NCI-H2081 treated with DMSO at 0.1 percent for 48 hours (cell line): ENCODE measurements around the gene ANO7.

Experiments
- DNase-seq: peaks from one replicate; lab custom pipeline; 2025; lab: John Stamatoyannopoulos, UW

The ANO7 gene

DNA sequence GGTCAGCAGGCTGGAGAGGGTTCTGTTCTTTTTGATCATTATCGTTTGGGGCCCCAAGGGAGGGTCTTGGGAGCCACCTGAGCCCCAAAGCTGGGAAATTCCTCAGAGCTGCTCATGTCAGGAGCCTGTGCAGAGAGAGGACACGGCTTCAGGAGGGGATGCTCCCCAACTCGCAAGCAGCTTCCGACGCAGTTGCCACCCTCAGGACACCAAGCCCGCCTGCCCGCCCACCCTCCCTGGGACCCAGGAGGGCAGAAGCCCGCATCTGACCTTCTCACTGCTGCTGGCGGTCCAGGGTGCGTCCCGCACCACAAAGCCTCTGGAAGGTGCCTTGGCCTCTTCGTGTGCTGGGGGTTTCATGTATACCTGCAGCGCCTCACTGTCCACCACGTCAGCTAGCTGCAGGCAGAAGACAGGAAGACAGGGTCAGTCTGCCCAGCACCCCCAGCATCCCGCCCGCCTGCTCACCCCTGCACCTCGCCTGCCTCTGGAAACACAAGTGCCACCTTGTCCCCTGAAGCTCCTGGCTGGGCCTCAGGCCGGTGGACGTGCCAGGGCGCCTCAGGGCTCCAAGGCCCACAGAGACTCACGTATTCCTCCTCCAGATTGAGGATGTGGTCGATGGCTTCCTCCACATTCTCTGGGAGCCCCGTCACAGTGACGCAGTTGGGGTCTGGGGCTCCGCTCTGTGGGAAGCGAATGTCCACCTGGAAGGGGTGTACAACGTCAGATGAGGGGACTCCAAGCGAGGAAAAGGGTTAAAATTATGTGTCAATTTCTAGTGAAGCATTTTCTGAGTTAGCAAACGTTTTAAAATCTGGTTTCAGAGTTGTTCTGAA is 41.3 kb downstream of the ANO7 start:
- DNase-seq = no peak

DNA sequence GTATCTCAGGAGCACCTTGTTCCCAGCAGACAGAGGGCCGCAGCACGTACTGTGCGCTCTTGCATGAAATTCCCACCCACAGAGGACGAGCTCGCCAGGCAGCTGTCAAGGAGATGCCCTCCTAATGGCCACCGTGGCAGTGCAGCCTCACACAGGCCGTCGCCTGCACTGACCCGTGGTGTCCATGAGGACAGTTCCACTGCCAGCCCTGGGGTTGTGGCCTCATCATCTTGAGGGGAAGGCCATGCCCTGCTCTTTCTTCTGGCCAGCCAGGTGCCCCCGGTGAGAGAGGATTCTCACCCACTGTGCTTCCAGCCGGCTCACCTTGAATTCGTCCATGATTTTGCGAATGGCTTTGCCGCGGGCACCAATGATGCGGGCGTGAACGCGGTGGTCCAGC is 42.0 kb downstream of the ANO7 start:
- DNase-seq = no peak

DNA sequence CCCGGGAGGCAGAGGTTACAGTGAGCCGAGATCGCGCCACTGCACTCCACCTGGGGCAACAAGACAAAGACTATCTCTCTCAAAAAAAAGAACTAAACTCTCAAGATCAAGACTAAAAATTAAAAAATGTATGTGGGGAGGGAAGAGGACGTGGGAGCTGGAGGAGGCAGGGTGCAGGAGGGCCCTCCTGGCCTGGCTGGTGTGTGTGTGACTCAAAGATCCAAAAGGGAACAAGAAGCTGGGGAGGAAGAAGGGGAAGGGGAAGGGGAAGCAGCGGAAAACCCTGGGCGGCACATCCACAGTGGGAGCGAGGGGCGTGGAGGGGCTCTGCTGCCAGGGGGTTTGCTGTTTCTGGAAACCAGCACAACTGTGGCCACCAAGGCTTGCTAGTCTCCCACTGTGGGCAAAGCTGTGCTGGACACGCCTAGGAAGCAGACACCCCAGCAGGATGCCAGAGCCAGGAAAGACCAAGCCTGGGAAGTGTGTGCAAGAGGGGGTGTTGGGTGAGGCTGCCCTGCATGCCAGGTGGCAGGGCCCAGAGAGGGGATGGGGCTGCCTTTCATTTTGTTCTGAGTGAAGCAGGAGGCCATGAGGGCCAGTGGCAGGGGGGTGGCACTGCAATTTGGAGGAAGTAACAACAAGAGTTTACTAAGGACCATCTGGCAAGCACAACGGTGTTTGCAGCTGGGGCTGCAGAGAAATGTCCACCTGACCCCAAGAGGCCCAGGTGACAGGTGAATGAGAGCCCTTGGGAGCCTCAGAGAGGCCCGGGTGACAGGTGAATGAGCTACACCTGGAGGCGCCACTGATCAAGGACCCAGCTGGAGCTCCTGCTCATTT is 44.5 kb downstream of the ANO7 start:
- DNase-seq = no peak

DNA sequence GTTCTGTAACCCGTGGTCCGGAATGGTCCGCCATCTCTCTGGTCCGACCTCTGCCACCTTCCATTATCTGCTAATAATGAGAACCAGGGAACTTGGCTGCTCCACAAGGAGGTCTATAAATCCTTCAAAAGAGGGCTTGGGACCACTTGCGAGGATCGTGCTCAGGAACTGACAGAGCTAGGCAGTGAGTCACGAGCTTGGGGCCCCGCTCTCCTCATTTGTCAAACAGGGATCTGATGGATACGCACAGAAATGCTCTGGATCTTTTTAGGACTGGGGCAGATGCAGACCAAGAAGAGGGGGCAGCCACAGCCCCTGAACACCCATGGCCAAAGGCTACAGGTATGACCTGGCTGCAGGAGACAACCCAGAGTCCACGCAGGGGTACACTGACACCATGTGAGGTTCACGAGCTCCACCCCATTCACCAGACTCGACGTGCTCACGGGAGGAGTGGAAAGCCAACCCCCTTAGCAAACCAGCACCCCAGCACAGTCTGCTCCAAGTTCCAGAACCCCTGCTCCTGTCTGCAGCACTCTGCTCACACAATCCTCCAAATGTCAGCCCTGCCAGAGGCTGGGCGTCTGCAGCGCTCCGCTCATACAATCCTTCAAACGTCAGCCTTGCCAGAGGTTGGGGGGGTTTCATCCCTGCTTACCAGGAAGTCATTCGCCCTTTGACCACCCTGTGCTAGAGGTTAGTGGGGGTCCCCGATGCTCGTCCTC is 45.8 kb downstream of the ANO7 start:
- DNase-seq = no peak

DNA sequence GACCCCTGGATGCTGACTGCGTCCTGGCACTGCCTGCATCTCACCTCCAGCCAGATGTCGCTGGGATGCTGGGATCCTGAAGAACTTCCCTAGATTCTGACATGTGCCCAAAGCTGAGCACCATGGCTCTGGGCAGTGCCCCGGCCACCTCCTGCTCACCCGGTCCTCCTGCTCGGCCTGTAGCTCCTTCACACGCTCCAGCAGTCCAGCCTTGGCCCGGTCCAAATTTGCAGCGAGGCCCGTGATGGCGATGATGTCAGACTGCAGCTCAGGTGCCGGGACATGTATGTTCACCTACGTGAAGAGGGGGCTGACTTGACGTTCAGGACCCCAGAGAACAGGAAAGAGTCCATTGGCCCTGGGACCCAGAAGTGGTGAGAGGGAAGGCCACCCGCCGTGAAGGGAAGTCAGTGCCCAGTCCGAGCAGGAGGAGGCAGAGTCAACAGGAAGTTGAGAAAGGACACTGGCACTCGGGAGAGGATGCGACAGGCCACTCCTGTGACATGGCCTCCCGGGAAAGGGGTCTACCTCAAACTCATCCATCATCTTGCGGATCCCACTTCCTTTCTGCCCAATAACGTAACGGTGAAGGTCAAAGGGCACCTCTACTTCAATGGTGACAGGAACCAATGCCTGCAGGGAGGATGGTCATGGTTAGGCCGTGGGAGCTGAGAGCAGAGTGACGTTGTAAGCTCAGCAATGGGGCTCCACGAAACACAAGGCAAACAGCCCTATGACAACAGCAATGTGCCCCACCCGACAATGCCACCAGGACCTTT is 46.7 kb downstream of the ANO7 start:
- no peak for DNase-seq

DNA sequence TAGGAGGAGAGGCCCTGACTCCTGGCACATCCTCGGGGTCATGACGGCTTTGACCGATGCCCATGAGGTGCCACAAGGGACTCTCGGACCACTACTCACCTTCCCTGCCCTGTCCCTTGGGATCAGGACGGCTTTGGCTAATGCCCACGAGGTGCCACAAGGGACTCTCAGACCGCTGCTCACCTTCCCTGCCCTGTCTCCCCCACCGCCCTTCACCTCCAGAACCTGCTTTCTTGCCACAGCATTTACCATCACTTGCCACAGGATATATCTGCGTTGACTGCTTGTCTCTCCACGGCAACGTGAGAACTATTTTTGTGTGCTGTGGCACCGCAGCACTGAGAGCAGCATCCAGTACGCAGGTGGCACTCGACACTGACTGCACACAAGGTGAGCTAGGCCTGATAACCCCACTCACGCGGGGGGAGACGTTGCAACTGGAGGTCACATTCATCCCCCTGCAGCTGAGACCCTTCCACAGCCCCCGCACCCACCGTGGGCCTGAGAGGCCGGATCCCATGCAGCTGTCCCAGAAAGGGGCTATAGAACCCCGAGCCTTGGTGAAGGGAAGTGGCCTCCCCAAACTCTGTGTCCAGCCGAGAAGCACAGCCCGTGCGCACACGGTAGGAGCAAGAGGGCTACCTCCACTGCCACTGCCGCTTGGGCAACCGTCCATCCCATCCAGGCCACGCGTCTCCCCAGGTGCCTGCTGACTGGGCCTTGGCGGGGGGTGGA is 47.5 kb downstream of the ANO7 start:
- no peak for DNase-seq

DNA sequence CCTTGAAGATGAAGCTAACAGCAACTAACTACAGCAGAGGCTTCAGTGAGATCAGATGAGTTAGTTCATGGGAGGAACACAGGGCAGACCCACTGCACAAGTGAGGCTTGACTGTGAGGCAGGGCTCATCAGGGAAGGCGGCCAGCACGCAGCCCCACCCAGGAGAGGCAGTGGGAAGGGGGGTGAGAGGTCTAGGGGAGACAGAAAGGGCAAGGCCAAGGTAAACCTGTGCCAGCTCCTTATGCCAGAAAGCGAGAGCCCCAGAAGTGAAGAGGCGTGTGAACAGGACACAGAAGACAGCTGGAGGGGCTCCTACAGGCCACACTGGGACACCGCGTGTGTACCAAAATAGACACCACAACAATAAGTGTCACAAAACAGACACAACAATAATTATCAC is 48.6 kb downstream of the ANO7 start:
- no peak for DNase-seq

DNA sequence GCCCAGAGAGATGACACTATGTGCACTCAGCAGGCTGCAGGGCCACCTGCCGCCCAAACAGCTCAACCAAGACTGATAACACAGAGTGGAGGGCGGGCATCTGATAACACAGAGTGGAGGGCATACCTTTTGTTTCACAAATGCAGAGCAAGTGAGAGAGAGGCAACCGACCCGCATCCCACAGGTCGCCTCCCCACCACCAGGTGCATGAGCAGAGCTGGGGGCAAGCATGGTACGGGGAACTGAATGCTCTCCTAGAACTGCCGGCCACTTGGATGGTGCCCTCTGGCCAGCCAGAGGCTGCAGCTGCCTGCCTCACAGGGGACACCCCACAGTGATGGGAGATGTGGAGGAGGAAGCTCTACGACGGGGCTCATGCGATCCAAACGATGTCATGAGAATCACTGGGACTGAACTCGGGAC is 49.5 kb downstream of the ANO7 start:
- no peak for DNase-seq

DNA sequence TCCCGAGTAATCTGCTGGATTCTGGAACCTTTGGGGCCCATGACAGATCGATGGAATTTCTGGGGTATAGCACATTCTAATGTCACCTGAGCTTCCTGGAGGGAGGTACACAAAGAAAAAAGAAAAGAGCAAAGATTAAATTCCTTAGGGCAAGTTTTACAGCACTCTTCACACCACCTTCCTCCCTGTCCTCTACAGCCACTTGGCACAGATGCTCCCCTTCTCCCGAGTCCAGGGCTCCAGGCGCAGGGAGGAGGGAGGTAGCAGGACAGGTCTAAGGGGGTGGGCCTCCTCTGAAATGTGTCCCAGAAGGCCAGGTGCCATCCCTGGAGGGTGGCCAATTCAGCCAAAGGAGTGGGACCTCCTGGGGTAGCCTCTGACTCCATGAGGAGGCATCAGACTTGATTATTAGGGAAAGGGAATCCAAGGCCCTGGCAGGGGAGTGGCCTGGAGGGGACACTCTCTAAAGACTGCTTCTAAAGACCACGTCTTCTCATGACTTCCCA is 50.3 kb downstream of the ANO7 start:
- DNase-seq = no peak

DNA sequence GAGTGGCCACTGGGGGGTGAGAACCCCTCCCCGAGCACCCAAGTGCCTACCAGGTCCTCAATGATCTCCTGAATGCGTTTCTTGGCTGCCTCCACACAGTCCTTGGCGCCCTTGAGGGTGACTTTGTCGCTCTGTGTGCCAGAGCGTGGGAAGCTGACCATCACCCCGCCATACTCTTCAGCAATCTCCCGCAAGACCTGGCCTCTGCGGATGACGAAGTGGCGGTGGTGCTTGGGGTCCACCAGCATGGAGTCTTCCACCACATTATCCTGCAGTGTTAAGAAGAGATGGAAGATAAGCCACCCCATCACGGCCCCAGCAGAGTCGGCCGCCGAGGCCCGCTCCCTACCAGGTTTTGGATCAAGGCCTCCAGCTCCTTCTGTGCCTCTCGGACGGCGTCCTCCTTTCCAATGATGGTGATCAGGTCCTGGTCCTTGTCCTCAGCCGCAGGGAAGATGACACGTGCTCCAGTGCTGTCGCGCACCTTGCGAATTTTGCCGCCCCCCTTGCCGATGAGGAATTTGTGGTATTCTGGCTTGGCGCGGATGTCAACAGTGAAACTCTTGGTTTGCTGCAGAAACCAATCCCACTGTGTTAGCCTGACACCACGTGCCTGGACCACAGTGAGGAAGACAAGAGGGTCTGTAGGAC is 51.2 kb downstream of the ANO7 start:
- DNase-seq = no peak

DNA sequence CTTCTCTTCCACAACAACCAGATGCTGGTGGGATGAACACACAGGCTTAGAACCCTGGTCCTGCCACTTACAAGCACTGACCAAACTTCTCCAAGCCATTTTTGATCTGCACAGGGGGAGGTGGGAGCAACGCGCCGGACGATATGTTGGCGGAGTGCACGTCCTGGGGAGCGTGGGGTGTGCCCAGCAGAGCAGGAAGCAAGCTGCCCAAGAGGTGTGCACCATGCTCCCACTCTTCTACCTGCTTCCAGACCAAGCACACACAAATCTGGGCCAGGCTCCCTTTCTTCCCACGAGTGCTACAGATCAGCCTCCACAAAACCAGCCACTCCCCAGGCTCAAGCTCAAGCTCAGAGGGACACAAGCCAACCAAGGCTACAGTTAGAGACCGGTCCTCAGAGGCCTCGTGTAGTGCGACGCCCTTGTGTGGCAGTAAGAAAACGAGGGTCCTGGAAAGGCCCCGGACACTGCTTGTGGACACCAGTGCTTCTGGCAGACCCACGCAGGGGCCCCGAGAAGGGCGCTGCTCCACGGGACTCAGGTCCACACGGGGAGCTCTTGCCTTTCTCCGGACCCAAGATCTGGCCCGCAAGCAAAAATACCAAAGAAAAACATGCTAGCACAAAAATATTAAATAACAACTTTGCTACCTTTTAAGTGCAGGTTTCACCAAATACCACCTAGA is 52.0 kb downstream of the ANO7 start:
- DNase-seq = no peak

DNA sequence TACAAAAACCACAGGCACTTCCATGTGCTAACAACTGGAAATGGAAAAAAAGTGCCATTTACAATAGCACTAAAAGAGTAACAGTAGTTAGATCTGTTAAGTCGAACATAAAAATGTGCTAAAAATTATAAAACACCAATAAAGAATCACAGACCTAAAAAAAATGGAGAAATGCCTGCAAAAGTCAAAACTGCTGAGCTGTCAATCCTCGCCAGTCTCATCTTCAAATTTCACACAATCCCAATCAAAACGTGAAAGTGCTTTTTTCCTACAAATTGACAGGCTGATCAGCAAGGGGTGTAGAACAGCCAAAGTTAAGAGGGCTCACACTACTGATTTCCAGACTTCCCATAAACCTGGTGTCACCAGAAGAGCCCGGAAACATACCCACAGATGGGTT is 53.2 kb downstream of the ANO7 start:
- DNase-seq = no peak

DNA sequence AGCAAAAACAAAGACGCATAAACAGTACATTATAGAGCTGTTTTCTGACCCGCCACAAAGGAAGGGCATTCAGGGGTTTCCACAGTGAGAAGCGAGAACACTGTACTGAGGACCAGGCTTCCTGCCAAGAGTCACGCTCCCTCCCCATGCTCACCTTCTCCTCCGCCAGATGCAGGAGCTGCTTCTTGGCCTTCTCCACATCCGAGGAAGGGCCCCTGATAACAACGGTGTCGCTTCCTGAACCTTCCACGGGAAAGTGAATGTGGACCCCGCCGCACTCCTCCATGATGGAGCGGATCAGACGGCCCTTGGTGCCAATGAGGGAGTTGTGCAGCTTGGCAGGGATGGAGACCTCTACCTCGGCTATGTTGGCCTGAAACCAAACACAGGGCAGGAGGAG is 53.8 kb downstream of the ANO7 start:
- DNase-seq = no peak

DNA sequence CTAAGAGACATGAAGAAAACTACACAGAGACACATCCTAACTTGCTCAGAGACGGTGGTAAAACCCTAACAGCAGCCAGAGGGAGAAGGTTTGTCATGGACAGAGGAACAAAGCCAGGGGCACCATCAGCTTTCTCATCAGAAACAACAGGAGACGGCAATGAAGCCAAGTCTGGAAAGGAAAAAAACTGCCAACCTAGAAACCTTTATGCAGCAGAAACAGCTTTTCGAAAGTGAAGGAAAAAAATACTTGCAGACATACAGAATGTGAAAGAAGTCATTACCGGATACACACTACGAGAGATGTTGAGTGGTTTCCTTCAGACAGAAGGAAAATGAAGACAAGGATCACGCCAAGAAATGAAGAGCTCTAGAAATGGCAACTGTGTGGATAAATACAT is 55.9 kb downstream of the ANO7 start:
- no peak for DNase-seq

DNA sequence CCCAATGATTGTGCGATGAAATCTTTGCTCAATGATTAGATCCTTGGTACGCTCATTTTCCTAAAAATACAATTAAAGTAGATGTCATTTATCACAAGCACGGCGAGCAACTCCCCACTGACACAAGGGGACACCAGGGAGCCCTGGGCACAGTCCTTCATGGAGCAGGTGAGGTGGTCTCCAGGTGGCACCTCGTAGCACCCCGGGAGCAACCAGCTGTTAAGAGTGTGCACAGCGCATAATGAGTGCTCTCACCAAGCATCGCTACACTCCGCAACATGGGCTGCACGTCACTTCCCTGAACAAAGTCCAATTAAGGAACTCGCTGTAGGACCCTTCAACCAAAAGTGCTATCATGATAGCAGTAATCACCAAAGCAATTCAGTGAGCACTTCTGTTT is 59.8 kb downstream of the ANO7 start:
- DNase-seq = no peak

DNA sequence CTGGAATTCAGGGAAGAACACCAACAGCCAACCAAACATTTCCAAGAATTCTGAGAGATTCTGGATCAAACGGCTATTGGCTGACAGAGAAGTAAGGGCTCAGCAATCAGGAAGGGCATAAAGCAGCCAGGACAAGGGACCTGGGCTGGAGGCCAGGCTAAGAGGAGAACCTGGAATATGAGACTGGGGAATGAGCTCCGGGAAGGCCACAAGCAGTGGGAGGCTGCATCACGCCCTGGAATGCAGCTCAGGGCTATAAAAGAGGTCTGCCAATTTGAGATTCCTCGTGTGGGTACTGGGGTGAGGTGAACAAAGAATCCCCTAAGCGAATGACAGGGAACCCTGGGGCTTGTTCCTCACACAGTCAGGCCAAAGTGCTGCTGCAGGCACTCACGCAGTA is 60.4 kb downstream of the ANO7 start:
- no peak for DNase-seq

DNA sequence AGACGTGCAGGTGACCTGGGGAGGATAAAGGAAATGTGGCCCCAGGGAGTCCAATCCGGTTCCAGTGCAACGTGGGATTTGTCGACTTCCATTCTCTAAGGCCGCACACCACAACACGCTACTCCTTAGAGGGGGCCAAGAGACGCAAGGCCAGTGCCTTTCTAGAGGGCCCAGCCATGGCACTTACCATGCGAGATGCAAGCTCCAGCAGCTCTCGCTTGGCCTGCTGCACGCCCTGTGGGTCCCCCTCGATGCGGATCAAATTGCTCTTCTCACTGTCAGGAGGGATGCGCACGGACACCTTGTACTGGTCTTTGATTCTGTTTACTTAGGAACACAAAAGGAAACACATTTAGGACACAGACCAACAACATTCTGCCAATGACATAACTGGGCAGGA is 61.2 kb downstream of the ANO7 start:
- no peak for DNase-seq

DNA sequence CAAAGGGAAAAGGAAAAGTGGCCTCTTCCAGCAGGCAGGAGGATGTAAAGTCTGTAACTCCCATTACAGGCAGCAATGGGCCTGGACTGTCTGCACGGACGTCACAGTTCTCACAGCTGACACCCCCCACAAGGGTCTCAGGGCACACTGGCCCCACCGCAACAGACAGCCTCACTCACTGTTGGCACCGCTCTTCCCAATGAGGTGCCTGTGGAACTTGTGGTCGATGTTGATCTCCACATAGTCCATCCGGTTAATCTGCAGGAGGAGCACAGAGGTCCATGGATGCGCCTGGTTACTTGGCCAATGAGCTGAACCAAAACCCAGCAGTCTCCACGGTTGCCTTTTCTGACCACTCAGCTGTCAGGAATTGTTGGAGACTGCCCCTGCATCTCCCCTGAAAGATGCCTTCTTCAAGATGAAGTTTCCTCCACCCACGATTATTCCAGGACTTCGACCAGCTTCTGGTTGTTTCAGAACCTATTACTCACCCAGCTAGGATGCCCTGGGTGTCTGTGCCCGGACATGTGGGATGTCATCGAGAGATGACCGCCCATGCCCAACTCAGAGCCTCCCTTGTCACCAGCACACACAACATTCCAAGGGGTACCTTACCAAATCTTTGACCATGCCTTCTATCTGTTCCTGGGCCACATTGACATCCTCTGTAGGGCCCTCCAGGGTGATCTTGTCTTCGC is 64.5 kb downstream of the ANO7 start:
- DNase-seq = no peak

DNA sequence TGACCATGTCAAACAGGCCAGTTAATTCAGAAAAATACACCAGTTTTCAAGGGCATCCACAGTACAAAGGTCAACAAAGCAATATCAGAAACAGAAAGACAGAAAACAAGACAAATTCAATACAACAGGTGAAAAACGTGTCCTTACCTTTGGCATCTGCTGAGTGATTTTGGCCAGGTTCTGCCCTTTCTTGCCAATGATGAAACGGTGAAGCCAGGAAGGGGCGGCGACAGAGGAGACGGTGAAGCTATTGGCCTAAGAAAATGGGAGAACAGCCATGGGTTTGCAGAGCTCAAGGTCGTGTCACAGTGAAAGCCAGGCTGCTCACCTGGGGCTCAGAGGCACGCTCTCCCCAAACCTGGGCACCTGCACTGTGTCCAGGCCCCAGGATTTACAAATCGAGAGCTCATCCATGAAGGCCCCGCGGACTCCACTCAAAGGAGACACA is 66.5 kb downstream of the ANO7 start:
- DNase-seq = no peak
